K562 (cell line): ENCODE data around the gene BCL2L1. TPM values are rescaled to one million over a fixed set of nuclear protein-coding genes. Genes with fewer than 3 reads are reported as not detected.

ENCODE experiments used
- ATAC-seq: fragments of 200-7000 bp; cut with Tn5 transposase; 3 replicates; pipeline ENCODE4 v1.9.1; 2020; ENCODE audit warnings: moderate library complexity
- BruUV-seq: library from RNA; stranded (reverse); fragments of 400-500 nt; replicated peaks from 2 replicates; lab custom pipeline; 2021; lab: Mats Ljungman, UMichigan
- CTCF ChIA-PET: fragments of 300-600 bp; formaldehyde crosslinking; extraction: SDS; loops from one replicate; lab custom pipeline; 2021; ENCODE audit warnings: low intra/inter-chr PET ratio; lab: Yijun Ruan, JAX
- POLR2A ChIA-PET: fragments of 300-600, 350-650 bp; sonication (Branson Sonifier 250); formaldehyde crosslinking; extraction: SDS; loops from one replicate; lab custom pipeline; 2021; ENCODE audit warnings: antibody characterized with exemption, inconsistent platforms; lab: Yijun Ruan, JAX
- DNase-seq, 4 experiments: peaks; one replicate each; pipeline versions ENCODE4 v3.0.0 to v3.0.0-alpha.2; 2011 to 2018; ENCODE audit warnings: low spot score in 3 of 4, mixed read lengths in 3 of 4; ENCODE audit errors: extremely low read depth in 1 of 4
- FAIRE-seq: peaks from 2 replicates; lab custom pipeline; 2011; peaks lifted over from hg19 to GRCh38; lab: Jason Lieb, UNC
- H2AFZ ChIP-seq: 2 replicates; pipeline ENCODE4 v1.6.0; 2011; ENCODE audit warnings: low read depth, low read length, control low read depth, inconsistent platforms
- H3K27ac ChIP-seq: fragments of 200-600 bp; 3 replicates; pipeline ENCODE4 v1.8.0; 2011; ENCODE audit warnings: low read depth, mild to moderate bottlenecking, control low read depth, inconsistent platforms, low read length, moderate library complexity, mixed read lengths; ENCODE audit errors: extremely low read depth
- H3K27me3 ChIP-seq, 2 experiments: fragments of 300-600 bp in 1 of 2; 2 replicates in 1 of 2; 3 replicates in 1 of 2; pipeline versions ENCODE4 v1.6.0 to v1.8.0; 2011; ENCODE audit warnings: inconsistent platforms in 2 of 2, low read length in 2 of 2, mild to moderate bottlenecking in 1 of 2, mixed read lengths in 1 of 2, moderate library complexity in 1 of 2; ENCODE audit not compliant: control insufficient read depth in 2 of 2, insufficient read depth in 2 of 2
- H3K36me3 ChIP-seq: fragments of 300-600 bp; 3 replicates; pipeline ENCODE4 v1.8.0; 2011; ENCODE audit warnings: mild to moderate bottlenecking, low read length, inconsistent platforms; ENCODE audit not compliant: control insufficient read depth, insufficient read depth
- H3K4me1 ChIP-seq, 2 experiments: fragments of 200-600 bp in 1 of 2; replicated peaks in 1 of 2; 2 replicates in 1 of 2; 3 replicates in 1 of 2; pipeline versions ENCODE4 v1.5.1 to v1.8.0; 2011; ENCODE audit warnings: inconsistent platforms in 2 of 2, low read length in 2 of 2, mild to moderate bottlenecking in 1 of 2, mixed read lengths in 1 of 2, moderate library complexity in 1 of 2; ENCODE audit not compliant: control insufficient read depth in 2 of 2, insufficient read depth in 2 of 2
- H3K4me2 ChIP-seq: 2 replicates; pipeline ENCODE4 v1.6.1; 2011; ENCODE audit warnings: low read length, control low read depth, inconsistent platforms, mixed read lengths; ENCODE audit not compliant: insufficient read depth
- H3K4me3 ChIP-seq: fragments of 200-600 bp; sonication (generic), shearing (Covaris generic); 2 replicates; pipeline ENCODE4 v1.5.1; 2016; ENCODE audit warnings: control low read depth, inconsistent platforms
- H3K79me2 ChIP-seq: fragments of 200-600 bp; 3 replicates; pipeline ENCODE4 v1.8.0; 2011; ENCODE audit warnings: low read length, inconsistent platforms; ENCODE audit not compliant: control insufficient read depth, insufficient read depth
- H3K9ac ChIP-seq, 2 experiments: 2 replicates each; pipeline versions ENCODE4 v1.6.0 to v1.6.1; 2011; ENCODE audit warnings: low read depth in 2 of 2, low read length in 2 of 2, control low read depth in 1 of 2, inconsistent platforms in 1 of 2, mild to moderate bottlenecking in 1 of 2, mixed read lengths in 1 of 2; ENCODE audit not compliant: insufficient read depth in 1 of 2
- H3K9me1 ChIP-seq: one replicate; pipeline ENCODE4 v1.6.0; 2011; ENCODE audit warnings: inconsistent platforms, mild to moderate bottlenecking, low read length, moderate library complexity; ENCODE audit not compliant: control insufficient read depth, insufficient read depth
- H3K9me3 ChIP-seq: replicated peaks from 2 replicates; pipeline ENCODE4 v1.5.1; 2011; ENCODE audit warnings: low read depth, low read length, inconsistent platforms; ENCODE audit not compliant: control insufficient read depth, insufficient read depth
- H4K20me1 ChIP-seq: replicated peaks from 2 replicates; pipeline ENCODE4 v1.6.1; 2011; ENCODE audit warnings: low read length, inconsistent platforms, mixed read lengths; ENCODE audit not compliant: control insufficient read depth, insufficient read depth
- HOMEZ ChIP-seq: fragments of 250-450 bp; sonication (Bioruptor Pico); IDR thresholded peaks from 2 replicates; pipeline ENCODE4 v1.4.0; 2020; ENCODE audit warnings: mild to moderate bottlenecking, moderate library complexity
- ZNF347 ChIP-seq: fragments of 450-650 bp; formaldehyde crosslinking; IDR thresholded peaks from 2 replicates; pipeline ENCODE4 v1.4.0; 2020; ENCODE audit warnings: low read depth, mild to moderate bottlenecking, moderate library complexity
- WGBS: fragments of 100-300 bp; shearing (Covaris generic); methylation state at CpG from one replicate; pipeline ENCODE4 v1.1.6; 2016; ENCODE audit warnings: low coverage, mixed read lengths; ENCODE audit not compliant: insufficient coverage; ENCODE audit errors: missing lambda C conversion rate; 5-methylcytosine and 5-hydroxymethylcytosine counted together
- in situ Hi-C: fragments of 300-500 bp; cut with MboI; formaldehyde crosslinking; loops from 4 replicates; pipeline ENCODE4 v1.15.0; 2018; ENCODE audit warnings: inconsistent platforms, mixed read lengths
- intact Hi-C: fragments of 100-400 bp; cut with micrococcal nuclease; formaldehyde crosslinking; loops from 2 replicates; pipeline ENCODE4 v1.14.2; 2022
- polyA plus RNA-seq, 8 experiments: library from polyadenylated mRNA; depleted of rRNA in 4 of 8; stranded (reverse) in 5 of 8; unstranded in 3 of 8; fragments of >200 nt; fragmentation: Nextera tagmentation in 2 of 8; fragmentation: Illumina TruSeq in 1 of 8; extraction: Ambion mirVana in 2 of 8; extraction: Trizol in 1 of 8; gene quantifications; 2 replicates each; pipeline versions ENCODE4 v1.2.1 to v1.2.3, GENCODE V29; 2011 to 2014; ENCODE audit warnings: inconsistent platforms in 1 of 8, missing spikeins in 1 of 8
- total RNA-seq, 7 experiments: library from RNA; depleted of rRNA in 6 of 7; stranded (reverse); fragments of >200 nt in 6 of 7; fragmentation: Illumina TruSeq in 2 of 7; extraction: Trizol in 2 of 7; gene quantifications; 2 replicates each; pipeline versions ENCODE4 v1.2.1 to v1.2.3, GENCODE V29; 2011 to 2021; ENCODE audit warnings: low replicate concordance in 1 of 7
- TF ChIP-seq, protein P1 (sequence below): fragments of 200-600 bp; sonication (generic); IDR thresholded peaks from one replicate; pipeline ENCODE4 v1.6.1; 2012; ENCODE audit warnings: mild to moderate bottlenecking, low read depth, low read length, inconsistent platforms
- TF ChIP-seq, protein P2 (sequence below): sonication (generic); formaldehyde crosslinking; IDR thresholded peaks from 2 replicates; pipeline ENCODE4 v1.9.0; 2022; ENCODE audit warnings: mild to moderate bottlenecking, missing genetic modification reagents

The BCL2L1 gene
- total and polyA plus RNA-seq, 9 of the 15 experiments (the other 6 are each of a cell fraction or from before 2014, with no cell fraction given), result 3.3 to 182 (median 120) TPM

GRCh38 chr20:31630187-31630790 is 92.4 kb downstream of the BCL2L1 start:
- Histone ChIP-seq H3K36me3 (no peaks in the 10 kb centered on the region), H3K4me2 (no peak overlapping the region), H3K9me1 (no peaks in the 10 kb centered on the region), H2AFZ (peak overlapping the region; percentile 66), H4K20me1 (no peaks in the 10 kb centered on the region), H3K9me3 (no peaks in the 10 kb centered on the region), H3K27ac (no peak overlapping the region), H3K9ac (no peak overlapping the region), H3K4me3 (no peak overlapping the region), H3K27me3 (no peaks in the 10 kb centered on the region; a peak in 1 of 5 replicates), H3K4me1 (peaks cover 8 to 19% of the 10 kb centered on the region in 2 experiments; a peak in 4 of 5 replicates), H3K79me2 (no peaks in the 10 kb centered on the region)
- TF ChIP-seq ZNF347 (CRISPR knock-in tag) (no peak), HOMEZ (CRISPR knock-in tag) (no peak)
- TF ChIP-seq, protein P1, sequence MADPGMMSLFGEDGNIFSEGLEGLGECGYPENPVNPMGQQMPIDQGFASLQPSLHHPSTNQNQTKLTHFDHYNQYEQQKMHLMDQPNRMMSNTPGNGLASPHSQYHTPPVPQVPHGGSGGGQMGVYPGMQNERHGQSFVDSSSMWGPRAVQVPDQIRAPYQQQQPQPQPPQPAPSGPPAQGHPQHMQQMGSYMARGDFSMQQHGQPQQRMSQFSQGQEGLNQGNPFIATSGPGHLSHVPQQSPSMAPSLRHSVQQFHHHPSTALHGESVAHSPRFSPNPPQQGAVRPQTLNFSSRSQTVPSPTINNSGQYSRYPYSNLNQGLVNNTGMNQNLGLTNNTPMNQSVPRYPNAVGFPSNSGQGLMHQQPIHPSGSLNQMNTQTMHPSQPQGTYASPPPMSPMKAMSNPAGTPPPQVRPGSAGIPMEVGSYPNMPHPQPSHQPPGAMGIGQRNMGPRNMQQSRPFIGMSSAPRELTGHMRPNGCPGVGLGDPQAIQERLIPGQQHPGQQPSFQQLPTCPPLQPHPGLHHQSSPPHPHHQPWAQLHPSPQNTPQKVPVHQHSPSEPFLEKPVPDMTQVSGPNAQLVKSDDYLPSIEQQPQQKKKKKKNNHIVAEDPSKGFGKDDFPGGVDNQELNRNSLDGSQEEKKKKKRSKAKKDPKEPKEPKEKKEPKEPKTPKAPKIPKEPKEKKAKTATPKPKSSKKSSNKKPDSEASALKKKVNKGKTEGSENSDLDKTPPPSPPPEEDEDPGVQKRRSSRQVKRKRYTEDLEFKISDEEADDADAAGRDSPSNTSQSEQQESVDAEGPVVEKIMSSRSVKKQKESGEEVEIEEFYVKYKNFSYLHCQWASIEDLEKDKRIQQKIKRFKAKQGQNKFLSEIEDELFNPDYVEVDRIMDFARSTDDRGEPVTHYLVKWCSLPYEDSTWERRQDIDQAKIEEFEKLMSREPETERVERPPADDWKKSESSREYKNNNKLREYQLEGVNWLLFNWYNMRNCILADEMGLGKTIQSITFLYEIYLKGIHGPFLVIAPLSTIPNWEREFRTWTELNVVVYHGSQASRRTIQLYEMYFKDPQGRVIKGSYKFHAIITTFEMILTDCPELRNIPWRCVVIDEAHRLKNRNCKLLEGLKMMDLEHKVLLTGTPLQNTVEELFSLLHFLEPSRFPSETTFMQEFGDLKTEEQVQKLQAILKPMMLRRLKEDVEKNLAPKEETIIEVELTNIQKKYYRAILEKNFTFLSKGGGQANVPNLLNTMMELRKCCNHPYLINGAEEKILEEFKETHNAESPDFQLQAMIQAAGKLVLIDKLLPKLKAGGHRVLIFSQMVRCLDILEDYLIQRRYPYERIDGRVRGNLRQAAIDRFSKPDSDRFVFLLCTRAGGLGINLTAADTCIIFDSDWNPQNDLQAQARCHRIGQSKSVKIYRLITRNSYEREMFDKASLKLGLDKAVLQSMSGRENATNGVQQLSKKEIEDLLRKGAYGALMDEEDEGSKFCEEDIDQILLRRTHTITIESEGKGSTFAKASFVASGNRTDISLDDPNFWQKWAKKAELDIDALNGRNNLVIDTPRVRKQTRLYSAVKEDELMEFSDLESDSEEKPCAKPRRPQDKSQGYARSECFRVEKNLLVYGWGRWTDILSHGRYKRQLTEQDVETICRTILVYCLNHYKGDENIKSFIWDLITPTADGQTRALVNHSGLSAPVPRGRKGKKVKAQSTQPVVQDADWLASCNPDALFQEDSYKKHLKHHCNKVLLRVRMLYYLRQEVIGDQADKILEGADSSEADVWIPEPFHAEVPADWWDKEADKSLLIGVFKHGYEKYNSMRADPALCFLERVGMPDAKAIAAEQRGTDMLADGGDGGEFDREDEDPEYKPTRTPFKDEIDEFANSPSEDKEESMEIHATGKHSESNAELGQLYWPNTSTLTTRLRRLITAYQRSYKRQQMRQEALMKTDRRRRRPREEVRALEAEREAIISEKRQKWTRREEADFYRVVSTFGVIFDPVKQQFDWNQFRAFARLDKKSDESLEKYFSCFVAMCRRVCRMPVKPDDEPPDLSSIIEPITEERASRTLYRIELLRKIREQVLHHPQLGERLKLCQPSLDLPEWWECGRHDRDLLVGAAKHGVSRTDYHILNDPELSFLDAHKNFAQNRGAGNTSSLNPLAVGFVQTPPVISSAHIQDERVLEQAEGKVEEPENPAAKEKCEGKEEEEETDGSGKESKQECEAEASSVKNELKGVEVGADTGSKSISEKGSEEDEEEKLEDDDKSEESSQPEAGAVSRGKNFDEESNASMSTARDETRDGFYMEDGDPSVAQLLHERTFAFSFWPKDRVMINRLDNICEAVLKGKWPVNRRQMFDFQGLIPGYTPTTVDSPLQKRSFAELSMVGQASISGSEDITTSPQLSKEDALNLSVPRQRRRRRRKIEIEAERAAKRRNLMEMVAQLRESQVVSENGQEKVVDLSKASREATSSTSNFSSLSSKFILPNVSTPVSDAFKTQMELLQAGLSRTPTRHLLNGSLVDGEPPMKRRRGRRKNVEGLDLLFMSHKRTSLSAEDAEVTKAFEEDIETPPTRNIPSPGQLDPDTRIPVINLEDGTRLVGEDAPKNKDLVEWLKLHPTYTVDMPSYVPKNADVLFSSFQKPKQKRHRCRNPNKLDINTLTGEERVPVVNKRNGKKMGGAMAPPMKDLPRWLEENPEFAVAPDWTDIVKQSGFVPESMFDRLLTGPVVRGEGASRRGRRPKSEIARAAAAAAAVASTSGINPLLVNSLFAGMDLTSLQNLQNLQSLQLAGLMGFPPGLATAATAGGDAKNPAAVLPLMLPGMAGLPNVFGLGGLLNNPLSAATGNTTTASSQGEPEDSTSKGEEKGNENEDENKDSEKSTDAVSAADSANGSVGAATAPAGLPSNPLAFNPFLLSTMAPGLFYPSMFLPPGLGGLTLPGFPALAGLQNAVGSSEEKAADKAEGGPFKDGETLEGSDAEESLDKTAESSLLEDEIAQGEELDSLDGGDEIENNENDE, result no peak
- TF ChIP-seq, protein P2, sequence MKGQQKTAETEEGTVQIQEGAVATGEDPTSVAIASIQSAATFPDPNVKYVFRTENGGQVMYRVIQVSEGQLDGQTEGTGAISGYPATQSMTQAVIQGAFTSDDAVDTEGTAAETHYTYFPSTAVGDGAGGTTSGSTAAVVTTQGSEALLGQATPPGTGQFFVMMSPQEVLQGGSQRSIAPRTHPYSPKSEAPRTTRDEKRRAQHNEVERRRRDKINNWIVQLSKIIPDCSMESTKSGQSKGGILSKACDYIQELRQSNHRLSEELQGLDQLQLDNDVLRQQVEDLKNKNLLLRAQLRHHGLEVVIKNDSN (CRISPR knock-in tag), result 0 out of 2 replicates have a peak, but pooled peaks have one; percentile 12
- 46% methylated on average over 2 of the region's 2 CpGs for WGBS
- POLR2A ChIA-PET, result interaction anchor here (0.6 to 1.6 kb wide), 2 partner anchors 46 to 109 kb away, joined by 5 to 6 read pairs; partner anchors contain the start of gene TPX2
- no peak for FAIRE-seq
- CTCF ChIA-PET, result no interaction called here
- no peak for ATAC-seq
- intact Hi-C loops (loop anchor here (10.0 kb wide), 1 partner anchor 165 kb away; no protein-coding TSS in a partner anchor), in situ Hi-C loops (loop anchor here (5.0 kb wide), 1 partner anchor 97 kb away; no protein-coding TSS in a partner anchor)
- no peak for DNase-seq
- BruUV-seq, result no TSS peak
